Measurements from ENCODE around the gene RAB11FIP3.
"Not testable (repeated sequence)": the region's sequence is repeated elsewhere in the genome, so short reads cannot be mapped to it uniquely, and the experiment has no call there.

- not testable (repeated sequence) for TF ChIP-seq CTCF, POLR2A (IDR thresholded peaks at IDR 0.05)
Measured at GRCh38 chr16:415170-415498, 10.3 kb upstream of the RAB11FIP3 start.

All from adrenal gland (tissue), 5 donors.